HS-5 (cell line): ENCODE data around the gene ABCG2.
"Not testable (repeated sequence)": the region's sequence is repeated elsewhere in the genome, so short reads cannot be mapped to it uniquely, and the experiment has no call there.

Source experiments
- DNase-seq: peaks from one replicate; pipeline ENCODE4 v3.0.0-alpha.2; 2012; ENCODE audit warnings: low read depth

The ABCG2 gene

DNA sequence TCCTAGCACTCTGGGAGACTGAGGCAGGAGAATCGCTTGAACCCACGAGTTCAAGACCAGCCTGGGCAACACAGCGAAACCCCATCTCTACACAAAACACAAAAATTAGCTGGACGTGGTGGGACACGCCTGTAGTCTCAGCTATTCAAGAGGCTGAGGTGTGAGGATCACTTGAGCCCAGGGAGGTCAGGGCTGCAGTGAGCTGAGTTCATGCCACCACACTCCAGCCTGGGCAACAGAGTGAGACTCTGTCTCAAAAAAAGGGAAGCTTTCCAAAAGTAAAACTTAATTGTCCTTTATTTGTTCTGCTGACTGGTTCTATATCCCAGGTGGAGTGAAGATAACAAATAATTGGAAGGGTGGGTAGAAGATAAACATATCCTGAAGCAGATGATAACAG is 45.6 kb downstream of the ABCG2 start:
- DNase-seq = no peak

DNA sequence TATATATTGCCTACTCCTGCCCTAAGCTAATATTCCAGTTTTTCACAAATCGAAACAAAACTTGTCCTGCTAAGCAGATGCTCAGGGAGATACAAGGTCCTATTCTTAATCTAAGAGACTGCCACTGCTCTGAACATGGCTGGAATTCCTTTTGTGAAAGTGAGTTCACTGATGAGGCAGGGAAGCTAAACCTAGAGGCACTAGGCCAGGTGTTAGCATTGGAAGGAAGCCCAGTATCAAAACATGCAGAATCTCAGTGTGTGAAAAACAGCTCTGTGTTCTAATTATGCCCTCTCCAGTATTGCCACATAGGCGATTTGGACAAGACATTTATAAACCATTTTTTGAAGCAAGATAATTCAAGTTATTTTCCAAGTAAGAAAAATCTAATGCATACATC is 47.6 kb downstream of the ABCG2 start:
- DNase-seq = no peak

DNA sequence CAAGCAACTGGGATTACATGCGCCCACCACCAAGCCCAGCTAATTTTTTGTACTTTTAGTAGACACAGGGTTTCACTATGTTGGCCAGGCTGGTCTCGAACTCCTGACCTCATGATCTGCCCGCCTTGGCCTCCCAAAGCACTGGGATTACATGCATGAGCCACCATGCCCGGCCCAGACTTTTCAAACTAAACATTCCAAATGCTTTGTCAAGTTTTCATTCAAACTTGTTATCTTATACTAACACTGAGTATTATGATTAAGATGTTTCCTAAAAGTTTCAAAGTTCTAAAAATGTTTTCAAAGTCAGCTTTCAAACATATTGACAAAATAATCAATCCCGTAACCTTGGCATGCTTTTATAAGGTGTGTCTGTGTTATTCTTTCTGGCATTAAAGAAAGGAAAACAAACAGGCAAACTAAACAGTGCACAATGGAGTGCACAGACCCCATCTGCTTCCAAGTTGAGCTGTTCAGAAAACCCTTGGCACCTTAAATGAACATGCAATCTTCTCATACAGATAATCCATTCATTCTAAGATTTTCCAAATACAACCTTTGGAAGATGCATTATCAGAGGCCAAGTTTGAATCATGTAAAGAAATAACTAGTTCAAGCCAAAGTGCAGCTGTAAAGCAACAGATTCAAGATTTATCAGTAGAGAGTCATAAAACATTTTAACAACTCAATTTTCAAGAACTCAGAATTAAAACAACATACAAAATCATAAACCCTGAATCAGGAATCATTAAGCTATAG is 49.1 kb downstream of the ABCG2 start:
- no peak for DNase-seq

DNA sequence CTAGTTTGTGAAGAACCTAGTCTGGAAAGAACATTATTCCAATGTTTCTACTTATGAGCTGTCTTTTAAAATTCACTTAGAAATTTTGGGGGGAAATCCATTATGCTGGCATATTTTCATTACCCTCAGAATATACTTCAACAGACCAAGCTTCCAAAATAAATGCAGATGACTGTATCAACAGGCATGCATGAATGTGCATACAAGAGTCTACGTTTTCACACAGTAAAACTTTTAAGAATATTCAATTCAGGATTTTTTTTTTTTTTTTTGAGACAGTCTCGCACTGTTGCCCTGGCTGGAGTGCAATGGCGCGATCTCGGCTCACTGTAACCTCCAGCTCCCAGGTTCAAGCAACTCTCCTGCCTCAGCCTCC is 49.7 kb downstream of the ABCG2 start:
- no peak for DNase-seq

DNA sequence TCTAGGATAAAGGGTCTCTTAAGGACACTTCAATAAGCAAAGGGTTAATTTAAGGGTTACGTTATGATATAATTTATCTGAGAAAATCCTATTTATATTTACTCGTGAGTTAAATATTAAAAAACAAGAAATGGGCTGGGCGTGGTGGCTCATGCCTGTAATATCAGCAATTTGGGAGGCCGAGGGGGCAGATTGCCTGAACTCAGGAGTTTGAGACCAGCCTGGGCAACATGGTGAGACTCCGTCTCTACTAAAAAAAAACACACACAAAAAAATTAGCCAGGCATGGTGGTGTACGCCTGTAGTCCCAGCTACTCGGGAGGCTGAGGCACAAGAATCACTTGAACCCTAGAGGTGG is 50.4 kb downstream of the ABCG2 start:
- not testable (repeated sequence) for DNase-seq

DNA sequence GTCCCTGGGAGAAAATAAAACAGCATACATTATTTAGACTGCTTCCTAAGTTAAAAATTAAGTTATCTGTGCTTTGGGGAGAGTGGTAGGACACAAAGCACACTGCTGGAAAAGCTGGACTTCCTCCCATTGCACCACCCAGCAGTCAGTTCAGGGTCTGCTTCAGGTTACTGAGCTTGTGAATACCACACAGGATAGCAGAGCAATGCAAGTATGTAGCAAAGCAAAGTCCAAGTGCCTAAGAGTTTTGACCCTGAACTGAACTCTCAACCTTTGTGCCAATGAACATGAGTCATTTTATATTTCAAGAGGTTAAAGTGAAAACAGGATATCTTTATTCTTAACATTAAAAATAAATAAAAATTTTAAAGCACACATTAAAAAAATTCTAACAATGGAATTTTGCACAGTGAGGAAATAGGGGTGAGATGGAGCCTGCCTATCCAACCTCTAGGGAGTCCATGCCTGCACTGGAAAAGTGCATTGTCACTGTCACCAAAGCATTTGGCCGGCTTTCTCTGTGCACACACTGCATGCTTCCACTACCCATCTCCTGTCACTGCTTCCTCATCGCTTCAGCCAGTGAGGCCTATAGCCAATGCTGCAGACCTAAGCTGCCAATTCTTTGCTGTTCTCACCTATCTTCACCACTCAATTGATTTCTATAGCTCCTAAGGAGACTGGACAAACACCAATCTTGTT is 50.9 kb downstream of the ABCG2 start:
- DNase-seq = no peak

DNA sequence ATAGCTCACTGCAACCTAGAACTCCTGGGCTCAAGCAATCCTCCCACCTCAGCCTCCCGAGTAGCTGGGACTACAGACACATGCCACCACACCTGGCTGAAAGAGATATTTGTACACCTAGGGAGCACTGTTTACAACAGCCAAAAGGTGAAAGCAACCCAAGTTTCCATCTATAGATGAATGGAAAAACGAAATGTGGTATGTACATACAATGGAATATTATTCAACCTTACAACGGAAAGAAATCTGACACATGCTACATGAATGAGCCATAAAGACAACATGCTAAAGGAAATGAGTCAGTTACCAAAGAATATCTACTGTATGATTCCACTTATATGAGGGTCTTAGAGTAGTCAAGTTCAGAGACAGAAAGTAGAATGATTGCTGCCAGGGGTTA is 52.2 kb downstream of the ABCG2 start:
- DNase-seq = peak; percentile 35

DNA sequence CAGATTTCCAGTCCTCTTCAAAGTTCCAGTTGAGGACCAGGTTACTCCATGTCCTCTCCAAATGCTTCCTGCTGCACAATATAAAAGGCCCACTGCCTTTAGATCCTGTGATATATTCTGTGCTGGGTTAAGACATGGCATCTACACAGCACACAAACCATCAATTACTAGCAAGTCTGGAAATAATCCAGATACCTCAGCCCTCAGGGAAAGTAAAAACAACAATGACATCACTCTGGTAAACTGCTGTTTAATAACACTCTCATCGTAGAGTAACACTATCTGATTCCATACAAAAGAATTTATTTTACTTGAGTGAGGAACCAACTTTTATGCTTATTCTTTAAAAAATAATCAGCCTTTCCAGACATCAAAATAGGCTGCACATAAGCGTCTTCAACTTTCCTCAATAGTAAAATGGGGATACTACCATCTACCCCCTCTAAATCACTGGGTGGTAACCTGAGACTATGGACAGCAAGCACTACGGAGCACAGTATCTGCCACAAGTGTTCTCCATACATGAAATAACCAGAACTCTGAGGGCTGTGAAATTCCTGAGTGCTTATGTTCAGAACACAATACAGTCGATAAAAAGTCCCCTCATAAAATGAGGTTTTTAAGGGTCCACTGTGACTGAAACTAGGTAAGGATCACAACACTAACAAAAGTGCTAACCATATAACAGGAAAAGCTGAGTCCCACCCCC is 53.4 kb downstream of the ABCG2 start:
- DNase-seq = peak; percentile 49

DNA sequence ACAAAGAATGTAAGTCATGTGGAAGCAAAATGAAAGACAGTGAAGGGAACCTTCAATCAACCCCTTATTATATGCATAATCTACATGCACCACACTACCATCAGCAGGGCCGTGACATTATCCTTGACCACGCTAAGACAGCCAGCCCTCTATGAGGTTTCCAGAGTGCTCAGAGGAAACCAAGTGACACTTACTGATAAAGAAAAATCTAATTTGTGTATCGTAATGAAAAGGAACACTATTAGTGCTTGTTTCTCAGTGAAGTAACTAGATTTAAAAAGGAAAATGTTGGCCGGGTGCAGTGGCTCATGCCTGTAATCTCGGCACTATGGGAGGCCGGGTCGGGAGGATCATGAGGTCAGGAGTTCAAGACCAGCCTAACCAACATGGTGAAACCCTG is 56.4 kb downstream of the ABCG2 start:
- no peak for DNase-seq

DNA sequence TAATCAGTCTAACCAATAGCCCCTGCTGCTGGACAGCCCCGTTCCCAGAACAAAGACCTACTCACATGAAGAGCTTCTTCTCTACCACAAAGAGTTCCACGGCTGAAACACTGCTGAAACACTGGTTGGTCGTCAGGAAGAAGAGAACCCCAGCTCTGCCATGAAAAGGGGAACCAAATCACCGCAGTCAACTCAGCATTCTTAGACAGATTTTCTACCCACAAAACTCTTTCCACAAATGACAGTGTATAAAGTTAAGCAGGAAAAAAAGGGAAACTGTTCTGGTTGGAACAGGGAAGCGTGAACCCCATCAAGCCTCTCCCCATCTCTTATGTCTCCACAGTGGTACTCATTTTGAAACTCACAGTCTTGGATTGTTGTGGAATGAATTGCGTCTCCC is 57.3 kb downstream of the ABCG2 start:
- DNase-seq = no peak

DNA sequence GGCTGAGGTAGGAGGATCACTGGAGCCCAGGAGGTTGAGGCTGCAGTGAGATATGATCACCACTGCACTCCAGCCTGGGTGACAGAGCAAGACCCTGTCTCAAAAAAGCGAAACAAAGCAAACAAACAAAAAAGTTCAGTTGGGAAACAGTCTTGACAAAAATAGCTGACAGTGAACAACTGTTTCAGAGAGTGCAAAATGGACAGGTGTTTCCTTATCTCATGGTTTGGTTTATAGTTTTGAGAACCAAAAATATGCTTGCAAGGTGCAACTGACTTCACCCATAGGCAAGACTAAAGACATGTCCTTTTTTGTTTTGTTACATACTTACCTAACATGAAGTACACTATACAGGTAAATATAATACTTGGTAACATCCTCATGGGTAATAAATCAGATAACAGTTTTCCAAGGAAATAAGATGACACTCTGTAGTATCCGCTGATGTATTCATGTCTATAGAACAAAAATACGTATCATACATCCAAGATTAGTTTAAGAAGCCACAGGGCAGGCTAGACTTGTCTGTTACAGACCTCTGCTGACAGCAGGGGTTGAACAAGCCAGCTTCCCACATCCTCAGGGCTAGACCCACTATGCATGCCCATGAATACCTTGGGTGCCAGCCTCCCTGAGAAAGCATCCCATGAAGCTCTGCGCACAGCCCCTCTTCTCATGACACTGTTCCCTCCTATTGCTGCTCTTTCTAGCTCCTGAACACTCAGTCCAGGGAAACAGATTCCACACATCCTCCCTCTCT is 59.3 kb downstream of the ABCG2 start:
- DNase-seq = no peak

DNA sequence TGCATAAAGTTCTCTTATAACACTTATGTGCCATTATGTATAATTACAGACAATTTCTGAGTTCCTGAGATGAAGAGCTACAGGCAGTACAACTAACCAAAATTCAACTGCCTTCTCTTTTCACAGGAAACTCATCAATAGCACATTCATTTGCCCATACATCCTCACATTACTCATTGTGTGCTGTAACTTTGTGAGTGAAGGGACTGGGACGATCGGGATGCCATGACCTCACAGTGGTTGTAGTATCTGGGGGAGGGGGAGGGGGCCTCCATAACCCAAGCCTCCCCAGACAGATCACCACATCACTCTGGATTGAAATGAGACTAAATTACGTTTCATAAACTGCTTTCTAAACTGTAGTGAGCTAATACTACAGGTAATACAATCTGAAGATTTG is 60.7 kb downstream of the ABCG2 start:
- DNase-seq = peak; percentile 14

DNA sequence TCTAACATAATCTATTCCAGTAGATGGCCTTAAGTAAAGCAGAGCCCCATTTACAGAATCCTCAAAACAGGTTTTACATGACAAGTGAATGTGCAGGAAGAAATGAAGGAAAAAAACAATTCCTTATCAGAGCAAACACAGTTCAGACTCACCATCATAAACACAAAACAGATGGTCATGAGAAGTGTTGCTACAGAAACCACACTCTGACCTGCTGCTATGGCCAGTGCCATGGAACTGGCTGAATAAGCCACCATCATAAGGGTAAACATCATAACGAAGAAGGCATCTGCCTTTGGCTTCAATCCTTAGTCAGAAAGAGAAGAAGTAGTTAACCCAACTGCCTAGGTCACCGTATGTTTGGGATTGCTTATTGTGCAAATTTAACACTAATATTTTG is 61.1 kb downstream of the ABCG2 start:
- peak; percentile 31 for DNase-seq

DNA sequence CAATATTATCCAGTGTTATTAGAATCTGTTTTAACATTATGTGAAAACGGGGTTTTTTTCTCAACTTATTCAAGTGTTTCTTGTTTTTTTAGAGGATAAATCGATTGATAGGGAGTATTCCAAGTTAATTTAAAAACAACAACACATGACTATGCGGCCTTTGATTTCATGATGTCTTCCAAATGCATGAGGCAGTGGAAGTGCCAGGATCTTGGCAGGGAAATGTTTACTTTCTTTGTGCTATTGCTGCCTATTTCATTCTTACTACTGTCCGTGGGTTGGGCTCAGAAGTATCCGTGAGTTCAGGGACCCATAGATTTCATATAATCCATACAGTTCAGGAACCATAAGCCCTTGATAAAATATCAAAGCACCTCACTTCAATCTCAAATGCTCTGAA is 64.6 kb downstream of the ABCG2 start:
- DNase-seq = no peak

DNA sequence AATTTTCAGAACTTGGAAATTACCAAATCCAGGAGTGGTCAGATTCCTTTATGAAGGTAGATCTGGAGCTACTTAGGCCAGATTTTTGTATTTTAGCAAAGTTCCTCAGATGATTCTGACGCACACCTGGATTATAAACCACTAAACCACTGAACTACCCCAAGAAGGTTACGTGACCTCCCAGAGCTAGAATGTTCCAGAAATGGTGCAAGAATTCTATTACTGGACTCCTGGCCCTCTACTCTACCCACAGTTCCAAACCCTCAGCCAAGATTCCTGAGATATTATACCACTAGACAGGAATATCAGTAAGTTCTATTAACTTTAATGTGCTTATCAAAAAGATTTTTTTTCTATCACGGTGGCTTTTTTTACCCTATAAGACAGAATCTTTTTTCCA is 67.1 kb downstream of the ABCG2 start:
- DNase-seq = no peak

DNA sequence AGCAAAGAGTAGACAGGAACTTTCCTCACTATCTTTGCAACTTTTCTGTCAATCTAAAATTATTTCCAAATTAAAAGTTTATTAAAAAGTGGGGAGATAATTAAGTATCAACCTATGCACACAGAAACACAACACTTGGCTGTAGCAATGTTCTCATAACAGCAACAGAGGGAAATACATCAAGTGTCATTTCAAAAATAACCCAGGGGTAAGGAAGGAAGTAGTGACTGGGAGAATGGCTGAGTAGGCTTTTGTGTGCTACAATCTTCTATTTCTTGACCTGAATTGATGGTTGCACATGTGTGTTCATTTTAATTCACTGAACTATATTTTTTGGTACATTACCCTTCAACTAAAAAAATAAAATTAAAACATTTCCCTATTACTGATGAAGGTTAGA is 67.5 kb downstream of the ABCG2 start:
- no peak for DNase-seq

DNA sequence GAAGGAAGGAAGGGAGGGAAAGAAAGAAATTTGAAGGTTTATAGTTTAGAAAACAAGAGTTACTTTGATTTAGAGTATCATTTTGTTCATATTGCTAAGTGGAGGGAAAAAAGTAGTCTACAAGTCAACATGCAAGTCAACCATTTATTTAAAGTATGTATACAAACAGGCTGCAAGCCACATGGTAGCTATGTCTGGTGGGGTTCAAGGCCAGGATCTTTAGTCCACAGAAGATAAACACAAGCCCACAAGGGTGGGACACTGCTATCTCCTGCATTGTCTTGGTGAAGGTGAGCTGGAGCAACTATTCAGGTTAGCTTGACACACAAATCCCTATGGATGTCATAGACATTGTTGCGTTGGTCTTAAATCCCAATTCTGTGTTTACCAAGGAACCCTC is 71.4 kb downstream of the ABCG2 start:
- no peak for DNase-seq

DNA sequence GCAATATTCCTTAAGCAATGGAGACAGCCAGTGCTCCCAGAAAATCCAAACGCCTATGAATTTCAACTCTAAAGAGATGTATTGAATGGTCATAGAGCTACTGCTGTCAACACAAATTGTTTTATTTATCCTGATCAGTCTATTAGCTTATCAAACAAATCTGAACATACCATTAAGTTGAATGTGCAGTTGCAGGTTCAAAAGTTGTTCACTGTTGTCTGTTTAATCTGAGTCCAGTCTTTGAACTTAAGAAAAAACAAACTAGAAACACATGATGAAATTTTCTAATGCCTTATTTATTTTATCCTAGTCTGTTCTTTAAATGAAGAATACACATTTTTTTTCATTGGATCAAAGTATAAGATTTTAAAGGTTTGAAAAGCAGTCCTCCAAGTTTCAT is 77.8 kb downstream of the ABCG2 start:
- DNase-seq = no peak

DNA sequence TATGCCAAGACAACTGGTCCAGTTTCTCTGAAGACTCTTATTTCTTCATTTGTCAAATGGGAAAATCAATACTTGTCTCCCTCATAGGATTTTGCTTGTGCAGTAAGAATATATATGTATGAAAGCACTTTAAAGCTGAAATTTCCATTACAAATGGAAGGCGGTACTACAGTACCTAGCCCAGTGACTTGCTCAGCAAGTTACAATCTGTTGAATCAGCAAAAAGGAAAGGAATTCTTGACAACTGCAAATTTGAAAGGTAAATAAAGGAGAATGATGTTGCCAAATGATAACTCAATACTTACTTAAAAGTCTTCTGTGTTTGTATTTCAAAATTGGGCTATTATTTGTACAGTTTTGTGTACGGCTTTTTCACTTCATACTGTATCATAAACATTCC is 79.9 kb downstream of the ABCG2 start:
- DNase-seq = no peak

DNA sequence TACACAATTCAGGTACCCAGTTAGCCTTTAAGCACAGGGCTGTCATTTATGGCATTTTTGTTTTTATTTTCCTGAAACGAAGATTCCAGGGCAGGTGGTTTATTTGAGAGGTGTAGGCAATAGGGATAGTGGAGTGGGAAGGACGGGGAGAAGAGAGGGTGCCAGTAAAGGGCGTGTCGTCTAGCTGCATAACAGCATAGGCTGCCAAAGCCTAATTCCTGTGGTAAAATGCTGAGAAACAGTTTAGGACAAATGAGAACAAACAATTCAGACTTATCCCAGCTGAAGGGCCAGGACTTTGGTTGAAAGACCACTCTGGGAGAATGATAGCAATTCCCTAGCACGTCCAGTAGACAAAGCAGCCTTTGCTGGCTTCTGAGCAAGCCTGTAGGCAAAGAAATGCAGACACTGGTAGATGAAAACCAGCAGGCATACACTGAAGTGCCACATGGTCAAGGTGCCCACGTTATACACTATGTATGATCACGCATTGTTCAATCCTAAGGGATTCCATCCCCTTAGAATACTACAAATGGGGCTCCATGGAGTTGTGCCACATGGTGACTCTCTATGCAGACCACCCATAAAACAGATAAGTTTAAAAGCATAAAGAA is 80.4 kb downstream of the ABCG2 start:
- DNase-seq = no peak

DNA sequence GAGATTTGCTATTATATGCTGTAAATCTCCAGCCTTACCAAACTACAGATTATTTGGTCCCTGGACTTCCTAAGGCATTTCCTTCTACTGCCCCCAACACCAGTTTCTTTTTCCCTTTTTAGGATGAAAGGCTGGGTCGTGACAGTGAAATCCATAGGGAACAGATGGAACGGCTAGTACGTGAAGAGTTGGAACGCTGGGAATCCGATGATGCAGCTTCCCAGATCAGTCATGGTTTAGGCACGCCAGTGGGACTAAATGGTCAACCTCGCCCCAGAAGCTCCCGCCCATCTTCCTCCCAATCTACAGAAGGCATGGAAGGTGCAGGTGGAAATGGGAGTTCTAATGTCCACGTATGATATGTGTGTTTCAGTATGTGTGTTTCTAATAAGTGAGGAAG is 83.1 kb downstream of the ABCG2 start:
- no peak for DNase-seq

DNA sequence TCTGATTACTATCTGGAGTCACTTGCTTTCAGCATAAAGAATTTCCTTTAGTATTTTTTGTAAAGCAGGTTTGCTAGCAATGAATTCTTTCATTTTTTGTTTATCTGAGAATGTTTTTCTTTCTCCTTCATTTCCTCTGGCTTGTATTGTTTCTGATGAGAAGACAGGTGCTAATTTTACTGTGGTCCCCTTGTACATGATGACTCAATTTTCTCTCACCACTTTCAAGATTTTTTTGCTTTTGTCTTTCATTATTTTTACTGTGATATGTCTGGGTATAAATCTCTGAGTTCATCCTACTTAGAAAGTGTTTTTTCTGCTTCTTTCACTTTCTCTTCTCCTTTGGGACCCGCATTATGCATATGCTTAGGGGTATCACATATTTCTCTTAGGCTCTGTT is 88.4 kb downstream of the ABCG2 start:
- DNase-seq = no peak
